Naive thymus-derived CD8-positive, alpha-beta T cell (primary cell): ENCODE measurements around the gene DLG2. TPM values are rescaled to one million over a fixed set of nuclear protein-coding genes. Genes with fewer than 3 reads are reported as not detected.
"Not testable (repeated sequence)": the region's sequence is repeated elsewhere in the genome, so short reads cannot be mapped to it uniquely, and the experiment has no call there.

Source experiments
- ATAC-seq, 2 donors: fragments of 150-1000 bp; cut with Tn5 transposase in 1 of 2; sonication (Bioruptor Pico), chemical (Tn5 transposase) in 1 of 2; 1 replicate in 1 of 2; 2 replicates in 1 of 2; pipeline ENCODE4 v1.10.0; 2021; ENCODE audit warnings: mild to moderate bottlenecking in 2 of 2, moderate library complexity in 2 of 2
- POLR2A ChIA-PET: fragments of 350-600 bp; sonication (Branson Sonifier 250); formaldehyde crosslinking; loops from one replicate; lab custom pipeline; 2021; ENCODE audit warnings: antibody characterized with exemption; lab: Charles Lee
- DNase-seq, 10 donors: peaks; one replicate each; pipeline versions ENCODE4 v3.0.0 to v3.0.0-alpha.2; 2020 to 2022
- H3K27ac Mint-ChIP-seq, 10 donors: one replicate each; pipeline ENCODE4 v1.8.0; 2020 to 2022; ENCODE audit warnings: mild to moderate bottlenecking in 10 of 10, mixed read lengths in 10 of 10, moderate library complexity in 4 of 10, inconsistent platforms in 1 of 10
- H3K27me3 Mint-ChIP-seq, 5 donors: one replicate each; pipeline ENCODE4 v1.8.0; 2021 to 2022; ENCODE audit warnings: mixed read lengths in 5 of 5
- H3K36me3 Mint-ChIP-seq, 3 donors: one replicate each; pipeline ENCODE4 v1.8.0; 2020 to 2022; ENCODE audit warnings: mixed read lengths in 3 of 3, mild to moderate bottlenecking in 2 of 3, inconsistent platforms in 1 of 3
- H3K4me1 Mint-ChIP-seq, 4 donors: one replicate each; pipeline ENCODE4 v1.8.0; 2021 to 2022; ENCODE audit warnings: mixed read lengths in 4 of 4
- H3K4me3 Mint-ChIP-seq, 10 donors: one replicate each; pipeline ENCODE4 v1.8.0; 2020 to 2022; ENCODE audit warnings: mild to moderate bottlenecking in 10 of 10, mixed read lengths in 10 of 10, moderate library complexity in 6 of 10, inconsistent platforms in 1 of 10
- H3K9me3 Mint-ChIP-seq, 9 donors: one replicate each; pipeline ENCODE4 v1.8.0; 2020 to 2022; ENCODE audit warnings: mixed read lengths in 9 of 9, mild to moderate bottlenecking in 3 of 9, inconsistent platforms in 1 of 9, moderate library complexity in 1 of 9
- polyA plus RNA-seq, 3 donors: library from polyadenylated mRNA; unstranded; fragments of 300-500 nt; fragmentation: Illumina TruSeq; gene quantifications; one replicate each; pipeline ENCODE4 v1.2.3, GENCODE V29; 2021
- total RNA-seq, 8 experiments: library from RNA in 2 of 8; stranded (reverse) in 2 of 8; gene quantifications; one replicate each; pipeline ENCODE4 v1.2.3 and lab custom pipeline; 2021 to 2026

Gene DLG2
- total and polyA plus RNA-seq, 5 experiments from 2014 or later: 0.86 to 6.2 (median 2.5) TPM

DNA sequence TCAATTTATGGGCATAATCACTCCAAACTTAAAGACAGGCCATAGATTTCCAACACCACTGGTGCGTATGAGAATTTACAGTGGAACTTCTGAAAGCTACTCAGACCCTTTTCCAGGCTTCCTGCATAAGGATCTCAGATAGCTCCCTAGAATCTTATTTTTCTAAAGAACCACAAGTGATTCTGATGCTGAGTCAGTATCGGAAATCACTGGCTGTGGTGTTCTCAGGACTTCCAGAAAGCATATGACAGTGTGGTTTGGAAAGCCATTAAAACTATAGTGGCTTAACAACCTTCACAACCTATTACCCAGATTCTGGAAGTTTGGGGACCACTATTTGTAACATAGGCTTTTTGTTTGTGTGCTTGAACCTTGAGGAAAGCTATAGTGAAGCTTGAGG lies 756.0 kb downstream of the DLG2 start:
- H3K9me3 Mint-ChIP-seq: peaks cover 5 to 60% (median 27%) of the 10 kb centered on the region in 9 donors
- no peak overlapping the region for H3K27ac Mint-ChIP-seq

GRCh38 chr11:84870486-84870885 lies 756.7 kb downstream of the DLG2 start:
- H3K27ac Mint-ChIP-seq: no peak overlapping the region
- H3K9me3 Mint-ChIP-seq: peaks cover 5 to 60% (median 28%) of the 10 kb centered on the region in 9 donors
- POLR2A ChIA-PET: no interaction called here
- ATAC-seq (no peak), DNase-seq (no peak)
- H3K27me3 Mint-ChIP-seq: no peaks in the 10 kb centered on the region
- no peaks in the 10 kb centered on the region for H3K4me1 Mint-ChIP-seq
- H3K4me3 Mint-ChIP-seq: no peak overlapping the region
- peaks cover 0 to 10% (median 0%) of the 10 kb centered on the region in 3 donors for H3K36me3 Mint-ChIP-seq

More for the DNA sequence above, 756.0 kb downstream of the DLG2 start:
- H3K36me3 Mint-ChIP-seq: peaks cover 0 to 10% (median 0%) of the 10 kb centered on the region in 3 donors
- no peak for ATAC-seq
- POLR2A ChIA-PET: no interaction called here
- no peaks in the 10 kb centered on the region for H3K27me3 Mint-ChIP-seq
- H3K4me1 Mint-ChIP-seq: no peaks in the 10 kb centered on the region
- DNase-seq: no peak
- no peak overlapping the region for H3K4me3 Mint-ChIP-seq

DNA sequence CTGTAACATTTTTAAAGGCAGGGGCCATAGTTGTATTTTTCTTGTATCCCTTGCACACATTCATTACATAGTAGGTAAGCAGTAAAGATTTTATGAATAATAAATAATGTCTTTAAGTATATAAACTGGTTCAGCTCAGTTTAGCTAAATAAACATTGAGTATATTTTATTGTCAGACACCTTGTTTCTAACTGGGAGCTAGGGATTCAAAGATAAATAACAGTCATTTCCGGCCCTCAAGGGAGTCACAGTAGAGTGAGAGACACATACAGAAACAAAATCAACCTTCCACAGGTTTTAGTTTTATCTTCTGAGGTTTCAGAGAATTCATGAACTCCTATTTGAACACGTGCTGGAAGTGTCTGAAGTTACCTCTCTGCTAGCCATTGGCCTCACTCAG lies 760.2 kb downstream of the DLG2 start:
- Mint-ChIP-seq H3K9me3 (peaks cover 6 to 54% (median 15%) of the 10 kb centered on the region in 9 donors), H3K4me3 (no peak overlapping the region), H3K27ac (no peak overlapping the region), H3K36me3 (peaks cover 0 to 14% (median 0%) of the 10 kb centered on the region in 3 donors), H3K4me1 (no peaks in the 10 kb centered on the region), H3K27me3 (peaks cover 0 to 2% (median 0%) of the 10 kb centered on the region in 5 donors)
- POLR2A ChIA-PET: no interaction called here
- DNase-seq (no peak), ATAC-seq (no peak)

DNA sequence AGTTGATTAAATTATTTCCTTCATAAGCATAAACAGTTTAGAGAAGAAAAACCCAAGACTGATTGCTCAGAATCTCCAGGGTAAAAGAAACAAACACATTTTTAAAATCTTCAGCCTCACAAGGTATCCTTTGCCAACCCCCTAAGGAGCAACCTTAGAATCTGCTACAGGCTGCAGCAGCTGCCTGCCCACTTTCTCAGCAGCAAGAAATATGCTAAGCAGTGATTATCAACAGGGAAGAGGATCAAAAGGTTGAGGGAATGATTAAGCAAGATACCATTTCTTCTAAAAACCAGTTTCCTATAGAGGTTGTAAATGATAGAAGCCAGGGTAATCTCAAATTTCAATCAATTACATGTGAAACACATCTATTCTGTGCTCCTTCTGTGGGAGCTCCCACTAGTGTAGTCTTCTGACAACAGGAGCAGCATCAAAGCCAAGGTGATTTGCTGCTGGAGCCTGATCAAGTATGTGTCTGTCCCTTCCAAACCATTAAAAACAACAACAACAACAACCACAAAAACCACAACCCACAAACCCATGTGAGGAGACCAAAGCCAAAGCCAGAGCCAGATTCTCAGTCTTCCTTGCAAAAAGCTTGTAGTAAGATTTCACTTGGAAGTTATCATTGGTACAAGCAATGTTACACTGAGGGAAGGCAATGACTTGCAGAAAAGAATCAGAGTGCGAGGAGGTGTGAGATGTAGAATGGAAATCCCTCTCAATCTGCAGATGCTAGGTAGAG lies 761.2 kb downstream of the DLG2 start:
- no peak for DNase-seq
- no peak for ATAC-seq
- Mint-ChIP-seq H3K4me1 (no peaks in the 10 kb centered on the region), H3K4me3 (no peak overlapping the region), H3K27ac (no peak overlapping the region), H3K36me3 (peaks cover 0 to 14% (median 0%) of the 10 kb centered on the region in 3 donors), H3K9me3 (peaks cover 8 to 51% (median 21%) of the 10 kb centered on the region in 9 donors), H3K27me3 (peaks cover 0 to 2% (median 0%) of the 10 kb centered on the region in 5 donors)
- POLR2A ChIA-PET: no interaction called here

DNA sequence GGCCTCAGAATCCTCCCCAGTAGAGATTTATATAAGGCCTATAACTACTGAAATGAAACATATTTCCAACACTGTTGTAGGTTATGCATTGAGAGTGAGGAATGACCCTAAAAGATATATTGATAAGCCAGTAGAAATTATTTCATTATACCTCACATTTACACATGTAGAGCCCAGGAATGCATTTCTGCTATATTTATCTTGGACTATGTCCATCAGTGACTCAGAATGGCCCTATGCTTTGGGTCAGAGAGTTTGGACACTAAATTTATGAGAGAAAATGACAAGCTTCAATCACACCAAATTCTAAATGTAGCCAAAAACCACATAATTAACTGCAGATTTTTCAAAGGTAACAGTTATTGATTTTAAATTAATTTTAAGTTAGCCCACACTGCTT lies 761.9 kb downstream of the DLG2 start:
- POLR2A ChIA-PET: no interaction called here
- Mint-ChIP-seq H3K36me3 (peaks cover 0 to 9% (median 0%) of the 10 kb centered on the region in 3 donors), H3K4me1 (no peaks in the 10 kb centered on the region), H3K27me3 (peaks cover 0 to 2% (median 0%) of the 10 kb centered on the region in 5 donors), H3K9me3 (peaks cover 8 to 51% (median 20%) of the 10 kb centered on the region in 9 donors), H3K4me3 (no peak overlapping the region), H3K27ac (no peak overlapping the region)
- DNase-seq: no peak
- ATAC-seq: no peak

- DNase-seq (no peak), ATAC-seq (no peak)
- Mint-ChIP-seq H3K27ac (no peak overlapping the region), H3K4me3 (no peak overlapping the region), H3K4me1 (no peaks in the 10 kb centered on the region), H3K36me3 (peaks cover 0 to 4% (median 0%) of the 10 kb centered on the region in 3 donors), H3K27me3 (peaks cover 0 to 2% (median 0%) of the 10 kb centered on the region in 5 donors), H3K9me3 (peaks cover 3 to 48% (median 15%) of the 10 kb centered on the region in 9 donors)
- POLR2A ChIA-PET: no interaction called here
Measured at GRCh38 chr11:84857746-84858145, 769.4 kb downstream of the DLG2 start.

DNA sequence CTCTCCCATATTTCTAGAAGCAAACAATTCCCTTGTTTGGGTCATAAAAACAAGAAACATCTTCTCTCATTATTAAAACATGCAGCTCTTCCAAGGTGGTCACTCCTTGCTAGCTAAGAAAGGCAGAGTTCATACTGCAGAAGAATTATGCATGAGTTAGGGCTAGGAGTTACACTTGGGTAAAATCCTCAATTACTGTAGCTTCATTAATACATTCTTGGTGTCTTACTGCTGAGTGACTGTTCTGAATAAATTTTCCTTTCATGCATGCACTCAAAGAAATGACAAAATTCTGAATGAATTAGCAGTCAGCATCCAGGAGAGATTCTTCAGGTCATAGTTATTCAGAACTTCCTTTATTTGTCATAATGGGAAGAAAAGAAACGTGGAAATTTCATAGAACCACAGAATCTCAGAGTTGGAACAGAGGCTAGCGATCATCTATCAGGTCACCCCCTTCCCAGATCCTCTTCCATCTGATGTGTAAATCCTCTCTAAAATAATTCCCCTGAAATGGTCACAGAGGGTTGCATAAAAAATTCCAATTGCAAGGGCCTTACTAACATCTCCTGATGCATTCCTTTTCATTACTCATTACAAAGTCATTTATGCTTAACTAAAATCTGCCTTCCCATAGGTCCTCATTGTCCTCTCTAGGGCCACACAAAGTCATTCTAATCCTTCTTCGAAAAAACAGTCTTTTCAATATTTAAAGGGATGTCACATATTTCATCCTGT lies 771.5 kb downstream of the DLG2 start:
- peaks cover 9 to 48% (median 14%) of the 10 kb centered on the region in 9 donors for H3K9me3 Mint-ChIP-seq
- peaks cover 0 to 4% (median 0%) of the 10 kb centered on the region in 3 donors for H3K36me3 Mint-ChIP-seq
- DNase-seq (no peak), ATAC-seq (no peak)
- POLR2A ChIA-PET: no interaction called here
- H3K27ac Mint-ChIP-seq: no peak overlapping the region
- no peaks in the 10 kb centered on the region for H3K27me3 Mint-ChIP-seq
- H3K4me1 Mint-ChIP-seq: no peaks in the 10 kb centered on the region
- H3K4me3 Mint-ChIP-seq: no peak overlapping the region

DNA sequence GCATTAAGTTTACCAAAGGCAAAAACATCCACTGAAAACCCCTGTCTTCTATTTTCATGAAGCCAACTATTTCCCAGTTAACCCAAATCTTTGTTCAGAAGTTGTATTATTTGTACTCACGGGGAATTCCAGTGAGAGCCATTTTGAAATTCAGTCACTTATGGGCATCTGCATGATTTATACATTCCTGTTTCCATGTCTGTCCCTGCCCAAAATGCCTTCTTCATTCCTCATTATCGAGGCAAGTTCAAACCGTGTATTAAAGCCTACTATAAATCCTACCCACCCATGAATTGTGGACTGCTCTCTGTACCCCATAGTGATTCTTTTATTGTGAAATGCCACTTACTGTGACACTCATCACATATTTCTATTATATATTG lies 772.7 kb downstream of the DLG2 start:
- H3K9me3 Mint-ChIP-seq: peaks cover 1 to 36% (median 13%) of the 10 kb centered on the region in 9 donors

GRCh38 chr11:84853841-84854497 lies 773.2 kb downstream of the DLG2 start:
- DNase-seq: no peak
- Mint-ChIP-seq H3K4me3 (no peak overlapping the region), H3K4me1 (no peaks in the 10 kb centered on the region), H3K27me3 (no peaks in the 10 kb centered on the region), H3K9me3 (peaks cover 0 to 40% (median 14%) of the 10 kb centered on the region in 9 donors), H3K36me3 (peaks cover 0 to 4% (median 0%) of the 10 kb centered on the region in 3 donors), H3K27ac (no peak overlapping the region)
- POLR2A ChIA-PET: no interaction called here
- no peak for ATAC-seq

More for the DNA sequence above, 772.7 kb downstream of the DLG2 start:
- Mint-ChIP-seq H3K4me1 (no peaks in the 10 kb centered on the region), H3K27ac (no peak overlapping the region), H3K27me3 (no peaks in the 10 kb centered on the region), H3K4me3 (no peak overlapping the region), H3K36me3 (peaks cover 0 to 4% (median 0%) of the 10 kb centered on the region in 3 donors)
- POLR2A ChIA-PET: no interaction called here
- ATAC-seq (no peak), DNase-seq (no peak)

DNA sequence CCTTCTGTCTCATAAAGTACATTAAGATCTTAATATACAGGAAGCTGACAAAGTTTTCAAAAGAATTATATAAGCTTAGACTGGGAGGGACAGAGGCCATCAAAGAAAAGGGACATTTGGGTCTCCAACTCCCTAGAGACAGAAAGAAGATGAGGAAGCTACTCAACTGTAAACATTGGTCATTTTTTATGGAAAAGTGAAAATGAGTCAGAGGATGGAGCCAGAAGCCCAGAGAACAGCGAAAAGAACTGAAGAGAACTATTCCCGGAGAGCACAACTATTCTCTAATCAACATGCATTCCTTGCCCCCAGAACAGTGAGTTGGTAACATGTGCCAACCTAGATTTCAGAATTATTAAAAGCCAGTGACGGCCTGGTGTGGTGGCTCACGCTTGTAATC lies 779.3 kb downstream of the DLG2 start:
- Mint-ChIP-seq H3K36me3 (peaks cover 0 to 7% (median 0%) of the 10 kb centered on the region in 3 donors), H3K27me3 (no peaks in the 10 kb centered on the region), H3K4me3 (no peak overlapping the region), H3K9me3 (peaks cover 15 to 54% (median 24%) of the 10 kb centered on the region in 9 donors), H3K27ac (no peak overlapping the region), H3K4me1 (no peaks in the 10 kb centered on the region)
- POLR2A ChIA-PET: no interaction called here
- ATAC-seq (no peak), DNase-seq (no peak)

- DNase-seq, POLR2A ChIA-PET, H3K27ac Mint-ChIP-seq: not testable (repeated sequence)
Measured at GRCh38 chr11:84840201-84840600, 786.9 kb downstream of the DLG2 start.

DNA sequence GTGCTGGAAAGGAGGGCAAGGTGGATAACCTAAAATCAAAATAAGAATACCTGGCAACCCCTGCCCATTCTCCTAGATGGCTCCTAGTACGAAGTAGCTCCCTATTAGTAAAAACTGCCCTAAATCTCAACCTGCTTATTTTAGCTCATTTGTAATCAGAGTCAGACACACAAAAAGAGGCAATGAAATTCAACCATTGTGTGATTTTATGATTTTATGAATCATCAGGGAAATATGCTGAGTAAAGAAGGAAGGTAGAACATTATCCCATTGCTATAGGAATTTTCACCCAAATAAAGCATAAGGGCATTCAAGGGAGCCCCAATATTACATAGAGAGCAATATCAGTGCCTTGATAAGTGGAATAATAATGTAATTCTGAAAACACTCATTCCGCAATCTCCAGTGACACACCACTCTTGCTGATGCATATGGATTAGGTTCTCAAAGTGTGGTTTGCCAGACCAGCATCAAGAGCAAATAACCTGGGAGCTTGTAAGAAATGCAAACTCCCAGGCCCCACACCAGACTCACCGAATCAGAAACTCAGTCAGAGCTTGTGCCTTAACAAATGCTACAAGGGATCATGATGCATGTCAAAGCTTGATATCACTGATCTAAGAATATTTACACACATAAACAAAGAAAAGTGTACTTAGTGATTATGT lies 789.6 kb downstream of the DLG2 start:
- H3K36me3 Mint-ChIP-seq: no peaks in the 10 kb centered on the region
- H3K4me1 Mint-ChIP-seq: no peaks in the 10 kb centered on the region
- H3K27ac Mint-ChIP-seq: no peak overlapping the region
- peaks cover 6 to 48% (median 19%) of the 10 kb centered on the region in 9 donors for H3K9me3 Mint-ChIP-seq
- ATAC-seq: no peak
- no peak overlapping the region for H3K4me3 Mint-ChIP-seq
- no peaks in the 10 kb centered on the region for H3K27me3 Mint-ChIP-seq
- DNase-seq: no peak
- POLR2A ChIA-PET: no interaction called here

More at GRCh38 chr11:84840201-84840600, 786.9 kb downstream of the DLG2 start:
- not testable (repeated sequence) for H3K4me3 Mint-ChIP-seq, H3K36me3 Mint-ChIP-seq, ATAC-seq, H3K4me1 Mint-ChIP-seq, H3K27me3 Mint-ChIP-seq
- H3K9me3 Mint-ChIP-seq: peaks cover 12 to 58% (median 29%) of the 10 kb centered on the region in 9 donors
